Motor neuron (in vitro differentiated cells): Measurements from ENCODE around the gene FILIP1L. TPM values are rescaled to one million over a fixed set of nuclear protein-coding genes. Genes with fewer than 3 reads are reported as not detected.

Experiments
- ATAC-seq, 8 experiments: fragments of 200-7000 bp; cut with Tn5 transposase; replicated peaks in 6 of 8; 2 replicates each; pipeline ENCODE4 v1.8.0; 2021; ENCODE audit warnings: mild to moderate bottlenecking in 8 of 8, moderate library complexity in 8 of 8
- H3K27ac ChIP-seq, 2 donors: fragments of 250-450 bp; sonication (Bioruptor Pico); 2 replicates each; pipeline ENCODE4 v1.9.0; 2021; ENCODE audit warnings: antibody characterized with exemption in 2 of 2, mild to moderate bottlenecking in 2 of 2, moderate library complexity in 1 of 2
- H3K4me1 ChIP-seq, 2 donors: fragments of 250-450 bp; sonication (Bioruptor Pico); replicated peaks in 1 of 2; 2 replicates each; pipeline ENCODE4 v1.6.1; 2021; ENCODE audit warnings: antibody characterized with exemption in 2 of 2, mild to moderate bottlenecking in 2 of 2, moderate library complexity in 1 of 2
- H3K4me3 ChIP-seq, 5 donors: fragments of 250-450 bp; sonication (Bioruptor Pico); 2 replicates each; pipeline ENCODE4 v1.9.0; 2021; ENCODE audit warnings: antibody characterized with exemption in 5 of 5, mild to moderate bottlenecking in 5 of 5, moderate library complexity in 4 of 5
- WGBS, 10 experiments: fragments of 450-650 bp; shearing (Covaris generic); methylation state at CpG; one replicate each; pipeline ENCODE4 v1.0.0; 2022; 5-methylcytosine and 5-hydroxymethylcytosine counted together
- in situ Hi-C, 9 experiments: fragments of 400-800 bp; cut with MboI; loops; one replicate each; pipeline ENCODE4 v1.15.0; 2021; ENCODE audit warnings: low sequenced_read_pairs in 9 of 9, low pct_unique_long_range_greater_than_20kb in 2 of 9; ENCODE audit not compliant: unreplicated experiment in 9 of 9
- total RNA-seq, 8 experiments: library from RNA; unstranded; fragments of 300-600 nt; gene quantifications; 2 replicates each; pipeline versions ENCODE4 v1.2.3 to v1.2.4, GENCODE V29; 2022

The FILIP1L gene
- total RNA-seq, 8 experiments from 2014 or later, result 2.2 to 31.1 (median 6.3) TPM

DNA sequence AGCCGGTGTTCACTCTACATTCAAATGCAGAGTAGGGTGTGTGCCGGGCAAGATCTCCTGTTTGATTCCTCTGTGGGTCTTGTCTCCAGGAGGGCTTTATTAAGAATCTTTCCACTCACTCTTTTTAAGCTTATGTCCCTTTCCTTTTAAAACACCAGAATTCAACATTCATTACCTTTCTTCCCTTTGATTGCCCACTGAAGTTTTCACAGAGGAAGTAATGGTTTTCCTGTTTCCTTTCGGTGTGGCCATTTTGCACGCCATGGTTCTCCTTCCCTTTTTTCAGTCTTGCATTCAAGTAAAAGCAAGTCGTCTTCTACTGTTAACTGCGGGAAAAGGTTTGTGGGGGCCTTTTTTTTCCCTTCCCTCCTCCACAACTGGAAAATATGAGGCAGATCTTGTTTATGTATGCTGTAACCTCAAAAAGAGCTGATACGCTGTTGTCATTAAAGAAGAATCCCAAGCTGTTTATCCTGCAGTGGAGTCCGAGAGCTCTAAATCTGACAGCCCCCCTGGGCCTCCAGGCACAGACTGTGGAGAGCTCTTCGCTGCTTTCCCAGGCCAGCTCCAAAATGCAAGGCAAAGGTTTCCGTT, 40.5 kb downstream of the FILIP1L start:
- no peak overlapping the region for H3K4me3 ChIP-seq
- WGBS, 10 experiments, result 14 to 98% (median 21%) methylated on average over 1 to 10 of the region's 10 CpGs
- peak overlapping the region in 1 of 2 donors; percentile 32 for H3K27ac ChIP-seq
- peak in 6 of 8 experiments; percentile 27 to 69 (median 57) for ATAC-seq
- H3K4me1 ChIP-seq, result peaks cover 5 to 11% of the 10 kb centered on the region in 2 donors
- in situ Hi-C loops, result loop anchor here in 3 of 9 experiments (25.0 kb wide), 2 partner anchors 163 to 237 kb away; no protein-coding TSS in a partner anchor

DNA sequence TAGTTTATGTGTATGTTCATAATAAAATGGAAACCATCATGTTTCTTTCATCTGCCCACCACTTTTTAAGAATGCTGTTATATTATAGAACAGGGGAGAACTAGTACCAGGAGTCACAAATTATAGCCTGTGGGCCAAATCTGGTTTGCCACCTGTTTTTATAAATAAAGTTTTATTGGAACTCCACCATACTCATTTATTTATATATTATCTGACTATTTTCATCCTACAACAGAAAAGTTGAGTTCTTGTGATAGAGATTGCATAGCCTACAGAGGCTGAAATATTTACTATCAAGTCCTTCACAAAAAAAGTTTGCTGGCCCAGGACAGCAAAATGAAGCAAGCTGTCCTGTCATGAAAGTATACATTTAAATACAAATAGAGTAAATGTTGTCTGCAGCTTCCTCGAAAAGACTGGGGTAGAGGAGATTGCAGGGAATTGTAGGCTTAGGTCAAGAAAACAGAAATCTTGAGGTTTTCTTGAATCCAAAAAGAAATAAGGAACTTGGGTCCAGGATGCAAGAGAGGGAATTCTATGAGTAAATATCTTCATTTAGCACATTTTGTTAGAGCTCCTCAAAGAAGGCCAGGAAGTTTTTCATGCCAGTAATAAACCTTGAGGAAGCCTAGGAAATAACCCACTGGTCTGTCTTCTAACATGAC, 41.1 kb downstream of the FILIP1L start:
- in situ Hi-C loops, result loop anchor here in 3 of 9 experiments (25.0 kb wide), 2 partner anchors 164 to 236 kb away; no protein-coding TSS in a partner anchor
- no peak for ATAC-seq
- H3K27ac ChIP-seq, result no peak overlapping the region
- H3K4me3 ChIP-seq, result no peak overlapping the region
- WGBS, 10 experiments, result 0 to 100% (median 42%) methylated on average over 1 of the region's 1 CpG; no CpG with 5 or more reads in 1 of the 10 experiments
- H3K4me1 ChIP-seq, result peaks cover 5 to 11% of the 10 kb centered on the region in 2 donors

DNA sequence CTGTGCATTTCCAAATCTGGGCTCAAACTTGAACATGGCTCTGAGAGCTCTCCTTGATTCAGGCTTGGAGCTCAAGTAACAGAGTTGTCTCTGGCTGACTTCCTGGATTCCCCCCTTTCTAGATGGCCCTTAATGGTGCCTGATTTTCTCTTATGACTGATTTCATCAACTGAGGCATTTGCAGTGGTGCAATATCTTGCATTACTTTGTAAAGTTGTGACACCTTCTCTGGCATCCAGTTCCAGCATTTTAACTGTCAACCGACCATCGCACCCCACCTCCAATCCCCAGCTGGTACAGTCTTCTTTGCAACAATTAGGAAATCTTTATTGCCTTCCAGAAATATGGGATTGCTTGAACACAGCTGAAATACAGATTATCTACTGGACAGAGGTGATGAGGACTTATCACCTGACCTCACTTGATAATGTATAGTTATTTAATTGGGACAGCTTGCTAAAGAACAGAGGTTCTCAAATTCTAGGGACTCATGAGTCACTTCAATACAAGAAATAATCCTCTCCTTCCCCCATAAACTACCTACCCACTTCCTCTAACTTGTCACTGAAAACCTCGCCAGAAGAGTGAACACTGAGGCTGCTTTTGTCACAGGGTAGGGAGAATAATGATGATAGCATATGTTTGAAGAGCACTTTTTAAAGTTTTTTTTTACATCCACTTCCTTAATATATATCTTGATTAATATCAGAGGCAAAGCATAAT, 41.8 kb downstream of the FILIP1L start:
- in situ Hi-C loops, result loop anchor here in 3 of 9 experiments (25.0 kb wide), 2 partner anchors 165 to 235 kb away; no protein-coding TSS in a partner anchor
- 88 to 100% (median 100%) methylated on average over 1 to 3 of the region's 3 CpGs for WGBS, 10 experiments
- no peak overlapping the region for H3K4me3 ChIP-seq
- no peak overlapping the region for H3K27ac ChIP-seq
- ATAC-seq, result no peak
- peaks cover 5 to 11% of the 10 kb centered on the region in 2 donors for H3K4me1 ChIP-seq

DNA sequence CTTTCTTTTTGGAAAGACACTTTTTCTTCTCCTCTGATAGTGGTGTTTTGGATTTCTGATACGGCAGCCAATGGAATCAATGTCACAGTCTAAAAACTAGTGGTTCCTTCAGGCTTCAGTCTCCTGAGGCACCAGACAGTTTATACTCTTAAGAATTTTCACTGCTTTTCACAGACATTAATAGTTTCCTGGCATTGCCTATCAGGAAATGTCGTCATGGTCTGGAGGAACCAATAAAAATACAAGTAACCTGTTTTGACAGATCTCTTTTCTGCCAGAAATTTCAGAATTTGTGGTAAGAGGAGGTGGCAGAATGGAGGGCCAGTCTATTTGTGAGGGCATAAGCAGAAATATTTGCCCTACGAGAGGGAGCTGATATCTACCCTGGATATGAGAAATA, 44.8 kb downstream of the FILIP1L start:
- WGBS, 10 experiments, result 77 to 100% (median 96%) methylated on average over 1 to 3 of the region's 3 CpGs; no CpG with 5 or more reads in 1 of the 10 experiments
- in situ Hi-C loops, result loop anchor here in 3 of 9 experiments (5.0 to 25.0 kb wide), 3 partner anchors 168 to 232 kb away; no protein-coding TSS in a partner anchor
- no peak for ATAC-seq

DNA sequence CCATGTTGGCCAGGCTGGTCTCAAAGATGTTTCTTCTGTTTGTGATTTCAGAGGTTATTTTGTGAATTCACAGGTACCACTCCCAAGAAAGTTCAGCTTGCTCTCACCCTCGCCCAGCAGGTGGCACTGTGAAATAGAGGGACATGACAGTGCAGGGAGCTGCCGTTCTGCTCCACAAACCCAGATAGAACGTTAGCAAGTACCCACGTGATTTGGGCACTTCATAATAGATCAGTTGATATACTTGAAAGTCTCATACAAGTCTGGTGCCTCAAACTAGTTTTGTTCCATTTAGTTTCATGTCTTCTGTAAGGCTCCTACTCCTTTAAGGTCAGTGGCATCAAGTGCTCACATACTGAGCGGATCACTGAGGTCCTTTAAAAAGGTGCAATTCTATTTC, 45.5 kb downstream of the FILIP1L start:
- peaks cover 1 to 7% of the 10 kb centered on the region in 2 donors for H3K4me1 ChIP-seq
- no peak overlapping the region for H3K4me3 ChIP-seq
- H3K27ac ChIP-seq, result no peak overlapping the region
- WGBS, 10 experiments, result 0 to 52% (median 26%) methylated on average over 1 to 5 of the region's 5 CpGs; no CpG with 5 or more reads in 3 of the 10 experiments
- ATAC-seq, result peak in 6 of 8 experiments; percentile 20 to 99 (median 82)
- in situ Hi-C loops, result loop anchor here in 3 of 9 experiments (5.0 to 25.0 kb wide), 3 partner anchors 168 to 232 kb away; no protein-coding TSS in a partner anchor

More for the DNA sequence above, 44.8 kb downstream of the FILIP1L start:
- peaks cover 5 to 11% of the 10 kb centered on the region in 2 donors for H3K4me1 ChIP-seq
- no peak overlapping the region for H3K27ac ChIP-seq
- H3K4me3 ChIP-seq, result no peak overlapping the region

DNA sequence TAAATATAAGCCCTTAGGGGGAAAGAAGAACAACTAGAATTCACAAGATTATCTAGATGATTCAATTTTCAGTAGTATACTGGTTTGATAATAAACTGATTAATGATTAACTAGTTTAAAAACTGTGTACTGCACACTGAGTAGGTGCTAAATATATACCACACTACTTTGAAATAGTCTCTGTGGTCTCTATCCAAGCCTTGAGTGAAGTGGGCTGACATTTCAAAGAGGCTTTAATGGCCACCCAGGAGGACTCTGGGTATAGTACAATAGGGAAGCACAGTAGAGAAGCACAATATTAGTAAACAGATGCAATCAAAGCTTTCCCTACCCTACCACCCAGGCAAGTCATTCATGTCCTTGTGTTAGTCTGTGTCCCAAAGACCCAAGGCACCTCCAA, 46.7 kb downstream of the FILIP1L start:
- Histone ChIP-seq H3K4me3 (no peak overlapping the region), H3K4me1 (no peaks in the 10 kb centered on the region), H3K27ac (no peak overlapping the region)
- ATAC-seq, result no peak
- in situ Hi-C loops, result loop anchor here in 3 of 9 experiments (5.0 to 25.0 kb wide), 3 partner anchors 170 to 230 kb away; no protein-coding TSS in a partner anchor

DNA sequence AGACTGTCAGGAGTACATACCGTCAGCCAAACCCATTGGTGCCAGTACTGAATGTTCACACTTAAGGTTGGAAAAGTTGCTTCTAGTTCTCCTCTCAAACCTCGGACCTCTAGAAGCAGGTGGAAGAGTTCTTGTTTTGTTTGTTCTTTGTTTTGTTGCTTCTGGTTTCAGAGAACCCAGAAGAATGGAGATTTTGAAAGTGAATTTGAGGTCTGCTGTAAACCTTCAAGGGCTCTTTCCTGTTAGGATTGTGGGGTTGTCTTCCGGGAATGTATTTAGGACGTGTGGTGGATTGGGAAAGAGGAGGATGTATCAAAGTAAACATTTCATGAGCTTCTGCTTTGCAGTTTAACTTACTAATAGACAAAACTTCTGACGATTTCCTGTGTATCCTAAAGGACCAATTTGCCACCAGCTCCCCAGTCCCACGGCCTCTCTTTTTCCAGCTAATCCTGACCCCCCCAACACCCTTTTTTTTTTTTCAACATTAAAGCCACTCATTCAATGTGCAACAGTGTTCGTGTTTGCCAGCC, 50.3 kb downstream of the FILIP1L start:
- ATAC-seq, result no peak

DNA sequence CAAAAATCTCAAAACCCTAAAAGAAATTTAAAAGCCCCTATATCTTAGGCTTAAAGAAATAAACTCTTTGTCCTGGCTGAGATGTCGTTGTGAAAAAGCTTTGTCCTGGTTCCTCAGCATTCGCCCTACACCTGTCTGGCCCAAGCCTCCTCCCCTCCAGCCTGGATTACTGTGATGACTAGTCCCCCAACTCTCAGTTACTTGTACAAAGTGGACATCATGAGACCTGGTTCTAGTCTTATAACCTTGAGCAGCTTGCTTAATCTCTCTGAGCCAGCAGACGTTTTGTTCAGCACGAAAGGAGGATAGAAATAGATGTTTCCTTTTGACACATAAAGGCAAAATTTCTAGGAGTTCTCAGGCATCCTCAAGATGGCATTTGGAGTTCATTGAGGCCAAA, 51.6 kb downstream of the FILIP1L start:
- no peak overlapping the region for H3K4me3 ChIP-seq
- ATAC-seq, result no peak
- WGBS, 10 experiments, result 80 to 100% (median 92%) methylated on average over 1 to 4 of the region's 4 CpGs; no CpG with 5 or more reads in 2 of the 10 experiments
- no peaks in the 10 kb centered on the region for H3K4me1 ChIP-seq
- in situ Hi-C loops, result loop anchor here in 3 of 9 experiments (25.0 kb wide), 2 partner anchors 175 to 225 kb away; no protein-coding TSS in a partner anchor
- H3K27ac ChIP-seq, result no peak overlapping the region

More for the DNA sequence above, 50.3 kb downstream of the FILIP1L start:
- H3K4me3 ChIP-seq, result no peak overlapping the region
- no peak overlapping the region for H3K27ac ChIP-seq
- WGBS, 10 experiments, result 34 to 89% (median 84%) methylated on average over 1 to 7 of the region's 7 CpGs
- no peaks in the 10 kb centered on the region for H3K4me1 ChIP-seq
- in situ Hi-C loops, result loop anchor here in 3 of 9 experiments (25.0 kb wide), 2 partner anchors 173 to 227 kb away; no protein-coding TSS in a partner anchor

DNA sequence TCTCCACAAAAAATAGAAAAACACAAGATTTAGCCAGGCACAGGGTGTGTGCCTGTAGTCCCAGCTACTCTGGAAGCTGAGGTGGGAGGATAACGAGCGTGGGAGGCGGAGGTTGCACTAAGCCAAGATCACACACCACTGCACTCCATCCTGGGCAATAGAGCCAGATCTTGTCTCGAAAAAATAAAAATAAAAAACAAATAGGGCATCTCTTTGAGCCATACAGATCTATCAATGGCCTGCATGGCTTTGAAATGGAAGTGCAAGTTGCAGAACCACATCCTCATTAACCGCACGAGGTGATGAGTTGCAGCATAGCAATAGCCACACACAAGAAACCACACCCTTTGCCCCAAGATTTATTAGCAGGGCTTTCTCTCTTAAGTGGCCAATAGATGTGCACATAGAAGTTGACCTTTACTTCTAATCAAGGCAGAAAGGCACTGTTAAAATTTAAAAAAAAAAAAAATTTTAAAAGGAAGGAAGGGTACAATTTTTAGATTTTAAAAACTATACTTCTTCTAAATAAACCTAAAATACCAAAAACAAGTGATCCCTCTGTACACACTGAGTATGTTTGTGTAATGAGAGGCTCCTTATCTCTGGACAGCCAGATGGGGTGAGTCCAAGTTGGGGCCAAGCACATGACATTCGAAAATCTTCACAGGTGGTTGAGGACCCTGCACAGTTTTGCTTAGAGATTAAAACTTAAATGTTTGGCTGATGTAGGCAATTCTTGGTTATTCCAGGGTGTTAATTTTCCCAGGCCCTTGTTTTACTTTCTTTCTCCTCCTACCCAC, 53.4 kb downstream of the FILIP1L start:
- 20 to 92% (median 77%) methylated on average over 1 to 7 of the region's 7 CpGs; no CpG with 5 or more reads in 2 of the 10 experiments for WGBS, 10 experiments
- Histone ChIP-seq H3K4me1 (no peaks in the 10 kb centered on the region), H3K4me3 (no peak overlapping the region), H3K27ac (no peak overlapping the region)
- in situ Hi-C loops, result loop anchor here in 3 of 9 experiments (25.0 kb wide), 2 partner anchors 176 to 224 kb away; no protein-coding TSS in a partner anchor
- peak in 2 of 8 experiments; percentile 57 for ATAC-seq

DNA sequence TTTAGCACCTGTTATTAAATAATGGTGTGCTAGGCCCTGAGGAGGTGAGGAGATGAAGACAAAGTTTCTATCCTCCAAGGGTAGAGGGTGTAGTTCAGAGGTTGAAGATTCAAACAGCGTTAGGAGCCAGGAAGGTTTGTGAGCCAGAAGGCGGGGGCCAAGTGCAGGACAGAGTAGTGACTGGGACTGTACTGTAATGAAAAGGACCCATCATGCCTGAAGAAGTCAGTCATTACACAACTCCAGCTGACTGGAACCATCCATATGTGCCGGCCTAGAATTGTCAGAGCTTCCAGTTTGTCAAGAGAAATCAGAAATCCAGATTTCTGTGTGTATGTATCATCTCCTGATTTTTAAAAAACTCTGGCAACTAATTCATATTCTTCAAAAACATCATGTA, 54.8 kb downstream of the FILIP1L start:
- in situ Hi-C loops, result loop anchor here in 3 of 9 experiments (25.0 kb wide), 2 partner anchors 178 to 222 kb away; no protein-coding TSS in a partner anchor
- no peaks in the 10 kb centered on the region for H3K4me1 ChIP-seq

DNA sequence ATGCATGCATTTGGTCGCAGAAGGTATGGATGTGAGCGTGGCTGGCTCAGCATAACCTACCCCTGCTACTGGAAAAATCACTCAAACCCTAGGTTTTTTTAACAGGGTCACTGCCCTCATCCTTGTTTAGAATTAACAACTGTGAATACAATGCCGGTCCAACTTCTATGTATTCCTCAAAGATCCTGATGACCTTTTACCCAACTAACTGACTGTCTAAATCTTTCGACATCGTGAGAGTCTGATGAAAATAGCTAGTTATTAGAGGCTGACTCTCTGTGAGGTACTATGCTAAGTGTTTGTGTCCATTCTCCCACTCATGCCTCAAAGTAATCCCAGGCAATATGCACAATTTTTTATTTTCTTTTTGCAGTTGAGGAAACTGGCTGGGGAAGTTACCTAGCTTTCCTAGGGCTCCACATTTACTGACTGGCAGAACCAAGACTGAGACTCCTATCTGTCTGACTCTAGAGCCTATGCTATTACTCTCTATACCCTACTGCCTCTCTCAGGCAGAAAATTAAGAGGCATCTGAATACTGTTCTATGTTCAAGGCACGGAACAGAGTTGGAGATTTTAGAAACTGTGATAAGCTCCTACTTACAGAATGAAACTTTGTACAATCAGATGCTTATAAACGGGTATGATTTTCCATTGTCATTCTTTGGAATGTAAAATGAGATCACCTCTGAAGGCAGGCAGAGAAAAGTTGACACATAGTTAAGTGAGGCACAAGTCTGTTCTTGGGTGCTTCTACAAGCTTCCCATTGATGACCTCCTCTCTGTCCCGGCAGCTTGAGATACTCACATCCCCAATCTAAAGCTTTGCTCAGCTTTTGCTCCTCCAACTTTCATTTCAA, 56.4 kb downstream of the FILIP1L start:
- peak in 1 of 8 experiments; percentile 44 for ATAC-seq
- H3K27ac ChIP-seq, result no peak overlapping the region
- no peak overlapping the region for H3K4me3 ChIP-seq
- 58 to 100% (median 93%) methylated on average over 1 to 8 of the region's 8 CpGs for WGBS, 10 experiments
- no peaks in the 10 kb centered on the region for H3K4me1 ChIP-seq
- in situ Hi-C loops, result loop anchor here in 3 of 9 experiments (25.0 kb wide), 2 partner anchors 179 to 221 kb away; no protein-coding TSS in a partner anchor

More for the DNA sequence above, 54.8 kb downstream of the FILIP1L start:
- Histone ChIP-seq H3K27ac (no peak overlapping the region), H3K4me3 (no peak overlapping the region)
- WGBS, 10 experiments, result 96 to 100% (median 100%) methylated on average over 1 to 3 of the region's 3 CpGs; no CpG with 5 or more reads in 1 of the 10 experiments
- ATAC-seq, result no peak
